K562 (cell line): ENCODE measurements around the gene CD164. TPM values are rescaled to one million over a fixed set of nuclear protein-coding genes. Genes with fewer than 3 reads are reported as not detected.
A peak's percentile ranks its signal among the peaks of the same experiment; 100 is the strongest.

Experiments used
- ARID1B ChIP-seq: fragments of 450-650 bp; IDR thresholded peaks from 2 replicates; pipeline ENCODE4 v1.6.1; 2016; ENCODE audit warnings: antibody characterized with exemption, mild to moderate bottlenecking, inconsistent platforms
- DDX20 ChIP-seq: fragments of 450-650 bp; IDR thresholded peaks from 2 replicates; pipeline ENCODE4 v1.6.1; 2016; ENCODE audit warnings: missing genetic modification characterization, low read depth, mild to moderate bottlenecking, missing compliant biosample characterization, moderate library complexity
- KLF13 ChIP-seq: fragments of 450-650 bp; IDR thresholded peaks from 2 replicates; pipeline ENCODE4 v1.6.1; 2016; ENCODE audit warnings: missing genetic modification characterization, low read depth, mild to moderate bottlenecking, missing compliant biosample characterization, moderate library complexity, borderline replicate concordance
- MIER1 ChIP-seq: fragments of 450-650 bp; IDR thresholded peaks from 2 replicates; pipeline ENCODE4 v1.6.1; 2016; ENCODE audit warnings: antibody characterized with exemption, mild to moderate bottlenecking, low read depth
- MTA1 ChIP-seq: fragments of 450-650 bp; IDR thresholded peaks from 2 replicates; pipeline ENCODE4 v1.6.1; 2017; ENCODE audit warnings: borderline replicate concordance
- NR2C1 ChIP-seq, 2 experiments: fragments of 450-650 bp; IDR thresholded peaks; 2 replicates each; pipeline ENCODE4 v1.6.1; 2017; ENCODE audit warnings: mild to moderate bottlenecking in 2 of 2, antibody characterized with exemption in 1 of 2, inconsistent platforms in 1 of 2, missing compliant biosample characterization in 1 of 2, missing genetic modification characterization in 1 of 2
- RAD51 ChIP-seq: fragments of 450-650 bp; IDR thresholded peaks from 2 replicates; pipeline ENCODE4 v1.7.1; 2016; ENCODE audit warnings: low read depth, mild to moderate bottlenecking, borderline replicate concordance
- RFX5 ChIP-seq: IDR thresholded peaks from 2 replicates; pipeline ENCODE4 v1.6.1; 2011; ENCODE audit warnings: low read depth, mild to moderate bottlenecking, improper control_type of control experiment, low read length
- SLC30A9 ChIP-seq: fragments of 250-450 bp; sonication (Bioruptor Pico); IDR thresholded peaks from 2 replicates; pipeline ENCODE4 v1.8.0; 2022; ENCODE audit warnings: mild to moderate bottlenecking, moderate library complexity
- SNIP1 ChIP-seq: fragments of 450-650 bp; IDR thresholded peaks from 2 replicates; pipeline ENCODE4 v1.7.1; 2017; ENCODE audit warnings: low read depth, mild to moderate bottlenecking
- TFAM ChIP-seq: fragments of 250-450 bp; sonication (Bioruptor Pico); conservative IDR thresholded peaks from 2 replicates; pipeline ENCODE4 v1.5.0; 2021; ENCODE audit warnings: mild to moderate bottlenecking, moderate library complexity
- U2AF2 ChIP-seq: fragments of 200-400 bp; formaldehyde crosslinking; optimal IDR thresholded peaks from 2 replicates; pipeline ENCODE3; 2017; ENCODE audit warnings: low read depth, mild to moderate bottlenecking, low read length
- ZNF146 ChIP-seq: IDR thresholded peaks from one replicate; pipeline ENCODE4 v1.6.1; 2018; ENCODE audit warnings: missing compliant biosample characterization; ENCODE audit not compliant: unreplicated experiment
- ZNF431 ChIP-seq: sonication (generic); formaldehyde crosslinking; IDR thresholded peaks from 2 replicates; pipeline ENCODE4 v1.8.0; 2022; ENCODE audit warnings: mild to moderate bottlenecking, missing genetic modification reagents
- ZNF699 ChIP-seq: fragments of 250-450 bp; sonication (Bioruptor Pico); IDR thresholded peaks from 2 replicates; pipeline ENCODE4 v1.8.0; 2021; ENCODE audit warnings: mild to moderate bottlenecking, moderate library complexity; ENCODE audit not compliant: insufficient replicate concordance
- polyA plus RNA-seq, 8 experiments: library from polyadenylated mRNA; depleted of rRNA in 4 of 8; stranded (reverse) in 5 of 8; unstranded in 3 of 8; fragments of >200 nt; fragmentation: Nextera tagmentation in 2 of 8; fragmentation: Illumina TruSeq in 1 of 8; extraction: Ambion mirVana in 2 of 8; extraction: Trizol in 1 of 8; gene quantifications; 2 replicates each; pipeline versions ENCODE4 v1.2.1 to v1.2.3, GENCODE V29; 2011 to 2014; ENCODE audit warnings: inconsistent platforms in 1 of 8, missing spikeins in 1 of 8
- total RNA-seq, 7 experiments: library from RNA; depleted of rRNA in 6 of 7; stranded (reverse); fragments of >200 nt in 6 of 7; fragmentation: Illumina TruSeq in 2 of 7; extraction: Trizol in 2 of 7; gene quantifications; 2 replicates each; pipeline versions ENCODE4 v1.2.1 to v1.2.3, GENCODE V29; 2011 to 2021; ENCODE audit warnings: low replicate concordance in 1 of 7
- TF ChIP-seq, protein P1 (sequence below): sonication (generic); formaldehyde crosslinking; IDR thresholded peaks from 2 replicates; pipeline ENCODE4 v1.8.1; 2023; ENCODE audit warnings: mild to moderate bottlenecking, missing genetic modification reagents
- TF ChIP-seq, protein P2 (sequence below), 3 experiments: fragments of 200-800 bp in 1 of 3; sonication (Bioruptor generic) in 1 of 3; sonication (generic) in 1 of 3; formaldehyde crosslinking in 1 of 3; IDR thresholded peaks; 2 replicates each; pipeline versions ENCODE4 v1.6.1 to v1.8.0; 2016 to 2022; ENCODE audit warnings: mild to moderate bottlenecking in 2 of 3, missing compliant biosample characterization in 2 of 3, missing genetic modification characterization in 2 of 3, missing genetic modification reagents in 1 of 3
- TF ChIP-seq, protein P3 (sequence below): fragments of 250-450 bp; sonication (Bioruptor Pico); IDR thresholded peaks from 2 replicates; pipeline ENCODE4 v1.4.0; 2020; ENCODE audit warnings: mild to moderate bottlenecking, moderate library complexity
- TF ChIP-seq, protein P4 (sequence below): sonication (generic); formaldehyde crosslinking; IDR thresholded peaks from 2 replicates; pipeline ENCODE4 v1.8.1; 2022; ENCODE audit warnings: missing genetic modification reagents
- TF ChIP-seq, protein P5 (sequence below): fragments of 250-450 bp; sonication (Bioruptor Pico); IDR thresholded peaks from 2 replicates; pipeline ENCODE4 v1.5.0; 2020; ENCODE audit warnings: mild to moderate bottlenecking

CD164 gene
- total and polyA plus RNA-seq, 9 of the 15 experiments (the other 6 are each of a cell fraction or from before 2014, with no cell fraction given) = 79.5 to 317 (median 165) TPM

DNA sequence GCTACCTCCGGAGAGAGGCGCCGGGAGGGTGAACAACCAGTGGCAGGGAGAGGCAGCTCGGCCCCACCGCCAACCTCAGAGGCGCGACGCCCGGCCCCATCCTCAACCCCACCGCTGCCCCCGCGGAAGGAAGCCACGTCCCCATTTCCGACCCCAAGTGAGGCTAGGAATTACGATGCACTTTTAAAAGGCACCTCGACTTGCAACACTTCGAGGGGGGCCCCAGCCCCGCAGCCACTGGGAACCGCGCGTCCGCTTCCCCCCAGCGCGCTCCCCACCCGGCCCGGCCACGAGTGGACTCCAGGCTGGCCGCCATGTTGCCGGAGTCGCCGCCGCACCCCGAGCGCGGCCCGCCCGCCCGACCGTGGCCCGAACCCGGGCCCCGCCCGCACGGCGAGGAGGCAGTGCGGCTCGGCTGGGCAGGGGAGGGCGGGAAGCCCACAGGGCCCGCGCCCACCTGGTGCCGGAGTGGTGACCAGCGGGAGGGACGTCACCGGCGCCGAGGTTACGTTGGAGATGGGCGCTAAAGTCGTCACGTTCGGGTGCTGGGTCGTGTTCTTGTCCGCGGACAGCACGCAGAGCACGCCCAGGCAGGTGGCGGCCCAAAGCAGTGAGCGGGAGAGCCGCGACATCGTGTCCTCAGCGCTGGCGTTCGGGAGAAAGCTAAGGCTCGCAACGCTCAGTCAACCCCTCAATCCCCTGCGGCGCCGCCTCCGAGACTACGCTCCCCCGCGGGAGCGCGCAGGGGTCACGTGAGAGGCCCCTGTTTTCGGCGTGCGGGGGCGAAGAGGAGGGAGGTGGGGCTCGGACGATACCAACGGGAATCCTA lies at the start of gene CD164 (continued):
- TF ChIP-seq MTA1 = peak; percentile 18; the same call in 1 of the 2 replicates
- TF ChIP-seq DDX20 (tag) = no peak
- TF ChIP-seq U2AF2 = no peak
- no peak for TF ChIP-seq KLF13 (tag)
- no peak for TF ChIP-seq ZNF146 (CRISPR knock-in tag)
- TF ChIP-seq ARID1B = no peak
- TF ChIP-seq ZNF431 (CRISPR knock-in tag) = peak; percentile 46; the same call in 1 of the 2 replicates
- no peak for TF ChIP-seq NR2C1 (IDR thresholded peaks at IDR 0.05)
- TF ChIP-seq NR2C1 (tag; IDR thresholded peaks at IDR 0.05) = no peak
- TF ChIP-seq SNIP1 = no peak
- no peak for TF ChIP-seq TFAM (CRISPR knock-in tag)
- TF ChIP-seq, protein P1, sequence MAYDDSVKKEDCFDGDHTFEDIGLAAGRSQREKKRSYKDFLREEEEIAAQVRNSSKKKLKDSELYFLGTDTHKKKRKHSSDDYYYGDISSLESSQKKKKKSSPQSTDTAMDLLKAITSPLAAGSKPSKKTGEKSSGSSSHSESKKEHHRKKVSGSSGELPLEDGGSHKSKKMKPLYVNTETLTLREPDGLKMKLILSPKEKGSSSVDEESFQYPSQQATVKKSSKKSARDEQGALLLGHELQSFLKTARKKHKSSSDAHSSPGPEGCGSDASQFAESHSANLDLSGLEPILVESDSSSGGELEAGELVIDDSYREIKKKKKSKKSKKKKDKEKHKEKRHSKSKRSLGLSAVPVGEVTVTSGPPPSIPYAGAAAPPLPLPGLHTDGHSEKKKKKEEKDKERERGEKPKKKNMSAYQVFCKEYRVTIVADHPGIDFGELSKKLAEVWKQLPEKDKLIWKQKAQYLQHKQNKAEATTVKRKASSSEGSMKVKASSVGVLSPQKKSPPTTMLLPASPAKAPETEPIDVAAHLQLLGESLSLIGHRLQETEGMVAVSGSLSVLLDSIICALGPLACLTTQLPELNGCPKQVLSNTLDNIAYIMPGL (CRISPR knock-in tag) = no peak
- TF ChIP-seq, protein P2, sequence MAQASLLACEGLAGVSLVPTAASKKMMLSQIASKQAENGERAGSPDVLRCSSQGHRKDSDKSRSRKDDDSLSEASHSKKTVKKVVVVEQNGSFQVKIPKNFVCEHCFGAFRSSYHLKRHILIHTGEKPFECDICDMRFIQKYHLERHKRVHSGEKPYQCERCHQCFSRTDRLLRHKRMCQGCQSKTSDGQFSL (CRISPR knock-in tag; IDR thresholded peaks at IDR 0.05) = 0 out of 2 replicates have a peak, but pooled peaks have one; percentile 10
- TF ChIP-seq, protein P2 (tag; IDR thresholded peaks at IDR 0.05) = no peak
- TF ChIP-seq RFX5 = no peak
- TF ChIP-seq ZNF699 = no peak
- TF ChIP-seq MIER1 = no peak; the same call in 1 of the 2 replicates
- no peak for TF ChIP-seq RAD51
- TF ChIP-seq, protein P3, sequence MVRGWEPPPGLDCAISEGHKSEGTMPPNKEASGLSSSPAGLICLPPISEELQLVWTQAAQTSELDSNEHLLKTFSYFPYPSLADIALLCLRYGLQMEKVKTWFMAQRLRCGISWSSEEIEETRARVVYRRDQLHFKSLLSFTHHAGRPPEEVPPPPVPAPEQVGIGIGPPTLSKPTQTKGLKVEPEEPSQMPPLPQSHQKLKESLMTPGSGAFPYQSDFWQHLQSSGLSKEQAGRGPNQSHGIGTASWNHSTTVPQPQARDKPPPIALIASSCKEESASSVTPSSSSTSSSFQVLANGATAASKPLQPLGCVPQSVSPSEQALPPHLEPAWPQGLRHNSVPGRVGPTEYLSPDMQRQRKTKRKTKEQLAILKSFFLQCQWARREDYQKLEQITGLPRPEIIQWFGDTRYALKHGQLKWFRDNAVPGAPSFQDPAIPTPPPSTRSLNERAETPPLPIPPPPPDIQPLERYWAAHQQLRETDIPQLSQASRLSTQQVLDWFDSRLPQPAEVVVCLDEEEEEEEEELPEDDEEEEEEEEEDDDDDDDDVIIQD (CRISPR knock-in tag) = no peak
- TF ChIP-seq, protein P4, sequence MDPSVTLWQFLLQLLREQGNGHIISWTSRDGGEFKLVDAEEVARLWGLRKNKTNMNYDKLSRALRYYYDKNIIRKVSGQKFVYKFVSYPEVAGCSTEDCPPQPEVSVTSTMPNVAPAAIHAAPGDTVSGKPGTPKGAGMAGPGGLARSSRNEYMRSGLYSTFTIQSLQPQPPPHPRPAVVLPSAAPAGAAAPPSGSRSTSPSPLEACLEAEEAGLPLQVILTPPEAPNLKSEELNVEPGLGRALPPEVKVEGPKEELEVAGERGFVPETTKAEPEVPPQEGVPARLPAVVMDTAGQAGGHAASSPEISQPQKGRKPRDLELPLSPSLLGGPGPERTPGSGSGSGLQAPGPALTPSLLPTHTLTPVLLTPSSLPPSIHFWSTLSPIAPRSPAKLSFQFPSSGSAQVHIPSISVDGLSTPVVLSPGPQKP (CRISPR knock-in tag) = no peak
- TF ChIP-seq SLC30A9 (CRISPR knock-in tag) = no peak
- TF ChIP-seq, protein P5, sequence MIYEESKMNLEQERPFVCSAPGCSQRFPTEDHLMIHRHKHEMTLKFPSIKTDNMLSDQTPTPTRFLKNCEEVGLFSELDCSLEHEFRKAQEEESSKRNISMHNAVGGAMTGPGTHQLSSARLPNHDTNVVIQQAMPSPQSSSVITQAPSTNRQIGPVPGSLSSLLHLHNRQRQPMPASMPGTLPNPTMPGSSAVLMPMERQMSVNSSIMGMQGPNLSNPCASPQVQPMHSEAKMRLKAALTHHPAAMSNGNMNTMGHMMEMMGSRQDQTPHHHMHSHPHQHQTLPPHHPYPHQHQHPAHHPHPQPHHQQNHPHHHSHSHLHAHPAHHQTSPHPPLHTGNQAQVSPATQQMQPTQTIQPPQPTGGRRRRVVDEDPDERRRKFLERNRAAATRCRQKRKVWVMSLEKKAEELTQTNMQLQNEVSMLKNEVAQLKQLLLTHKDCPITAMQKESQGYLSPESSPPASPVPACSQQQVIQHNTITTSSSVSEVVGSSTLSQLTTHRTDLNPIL (CRISPR knock-in tag) = no peak
